A673 (cell line): Measurements from ENCODE around the gene DPP10. TPM values are rescaled to one million over a fixed set of nuclear protein-coding genes. Genes with fewer than 3 reads are reported as not detected.

ENCODE experiments used
- BruUV-seq: library from RNA; stranded (reverse); fragments of 400-500 nt; replicated peaks from 2 replicates; lab custom pipeline; 2021; lab: Mats Ljungman, UMichigan
- CTCF ChIA-PET: fragments of 300-600 bp; sonication (Branson Sonifier 250); formaldehyde crosslinking; loops from one replicate; lab custom pipeline; 2022; ENCODE audit warnings: antibody characterized with exemption; lab: Charles Lee
- POLR2A ChIA-PET: fragments of 300-600 bp; sonication (Branson Sonifier 250); formaldehyde crosslinking; loops from one replicate; lab custom pipeline; 2022; ENCODE audit warnings: antibody characterized with exemption; ENCODE audit not compliant: low non-redundant PET; lab: Charles Lee
- DNase-seq: peaks from one replicate; pipeline ENCODE4 v3.0.0-alpha.2; 2015; ENCODE audit warnings: low spot score
- H3K27ac ChIP-seq: fragments of 200-600 bp; sonication (generic); 2 replicates; pipeline ENCODE4 v1.5.1; 2016; ENCODE audit warnings: mixed run types, low read depth, mild to moderate bottlenecking, mixed read lengths, antibody characterized with exemption, low read length; ENCODE audit not compliant: poor library complexity, severe bottlenecking
- H3K27me3 ChIP-seq: fragments of 200-600 bp; sonication (generic); replicated peaks from 2 replicates; pipeline ENCODE4 v1.6.1; 2017; ENCODE audit warnings: mixed run types, low read depth, mild to moderate bottlenecking, mixed read lengths, antibody characterized with exemption, low read length; ENCODE audit not compliant: insufficient read depth, poor library complexity
- H3K36me3 ChIP-seq: fragments of 200-600 bp; sonication (generic); 2 replicates; pipeline ENCODE4 v1.6.1; 2016; ENCODE audit warnings: mixed run types, mild to moderate bottlenecking, mixed read lengths, antibody characterized with exemption, low read length; ENCODE audit not compliant: insufficient read depth, poor library complexity, severe bottlenecking
- H3K4me1 ChIP-seq: fragments of 200-600 bp; sonication (generic); 2 replicates; pipeline ENCODE4 v1.6.1; 2017; ENCODE audit warnings: mixed run types, mild to moderate bottlenecking, mixed read lengths, antibody characterized with exemption, low read length; ENCODE audit not compliant: insufficient read depth, poor library complexity, severe bottlenecking
- H3K4me3 ChIP-seq: fragments of 200-600 bp; sonication (generic); 2 replicates; pipeline ENCODE4 v1.5.1; 2016; ENCODE audit warnings: low read depth, mixed run types, mild to moderate bottlenecking, mixed read lengths, low read length; ENCODE audit not compliant: poor library complexity, severe bottlenecking
- H3K9me3 ChIP-seq: fragments of 200-600 bp; sonication (generic); 2 replicates; pipeline ENCODE4 v1.6.1; 2016; ENCODE audit warnings: mixed run types, low read depth, mild to moderate bottlenecking, mixed read lengths, antibody characterized with exemption, low read length; ENCODE audit not compliant: poor library complexity, severe bottlenecking
- EZH2 ChIP-seq: fragments of 200-600 bp; sonication (generic); IDR thresholded peaks from 2 replicates; pipeline ENCODE4 v1.6.1; 2017; ENCODE audit warnings: borderline replicate concordance, low read depth, mild to moderate bottlenecking, mixed read lengths, antibody characterized with exemption, low read length; ENCODE audit not compliant: poor library complexity, severe bottlenecking
- intact Hi-C: fragments of 100-400 bp; cut with micrococcal nuclease; formaldehyde crosslinking; loops from one replicate; pipeline ENCODE4 v1.10.0; 2022; ENCODE audit not compliant: unreplicated experiment
- total RNA-seq: library from RNA; stranded (reverse); gene quantifications from 2 replicates; pipeline ENCODE4 v1.2.3, GENCODE V29; 2021
- TF ChIP-seq, protein P1 (sequence below): fragments of 300-800, 200-600 bp; sonication (generic); conservative IDR thresholded peaks from 2 replicates; pipeline ENCODE4 v1.5.1; 2017; ENCODE audit warnings: low read depth, mild to moderate bottlenecking, antibody characterized with exemption, low read length, moderate library complexity, mixed read lengths

The DPP10 gene
- total RNA-seq, 1 experiment from 2014 or later: not detected

DNA sequence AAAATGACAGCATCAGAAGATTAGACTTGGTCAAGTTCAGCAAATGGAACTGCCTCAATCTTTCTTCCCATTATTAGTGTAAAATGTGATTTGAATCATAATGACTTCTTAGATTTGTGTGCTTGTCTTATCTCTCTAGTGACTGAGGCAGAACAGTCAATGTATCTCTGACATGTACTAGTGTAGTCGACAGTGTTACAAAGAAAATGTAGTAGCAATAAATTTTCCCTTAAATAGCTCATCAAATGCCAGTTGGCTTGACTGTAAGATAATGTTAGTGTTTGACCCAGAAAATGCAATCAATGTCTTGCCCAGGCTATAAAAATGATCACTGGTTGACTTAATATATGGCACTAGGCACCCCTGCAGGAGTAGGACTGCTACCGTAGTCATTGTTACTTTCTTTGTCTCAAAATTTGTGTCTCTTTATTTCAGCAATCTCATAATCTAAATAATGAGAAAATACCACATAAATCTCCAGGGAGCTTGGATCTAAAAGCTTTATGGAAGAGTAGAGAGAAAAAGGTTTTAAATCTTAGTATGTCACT is 1336.7 kb downstream of the DPP10 start:
- H3K4me3 ChIP-seq: no peak overlapping the region
- DNase-seq: no peak
- ChIA-PET CTCF (no interaction called here), POLR2A (no interaction called here)
- intact Hi-C loops: no loop called here
- no peaks in the 10 kb centered on the region for H3K36me3 ChIP-seq
- no peaks in the 10 kb centered on the region for H3K27me3 ChIP-seq
- no peaks in the 10 kb centered on the region for H3K4me1 ChIP-seq
- no TSS peak for BruUV-seq
- TF ChIP-seq EZH2: no peak
- TF ChIP-seq, protein P1, sequence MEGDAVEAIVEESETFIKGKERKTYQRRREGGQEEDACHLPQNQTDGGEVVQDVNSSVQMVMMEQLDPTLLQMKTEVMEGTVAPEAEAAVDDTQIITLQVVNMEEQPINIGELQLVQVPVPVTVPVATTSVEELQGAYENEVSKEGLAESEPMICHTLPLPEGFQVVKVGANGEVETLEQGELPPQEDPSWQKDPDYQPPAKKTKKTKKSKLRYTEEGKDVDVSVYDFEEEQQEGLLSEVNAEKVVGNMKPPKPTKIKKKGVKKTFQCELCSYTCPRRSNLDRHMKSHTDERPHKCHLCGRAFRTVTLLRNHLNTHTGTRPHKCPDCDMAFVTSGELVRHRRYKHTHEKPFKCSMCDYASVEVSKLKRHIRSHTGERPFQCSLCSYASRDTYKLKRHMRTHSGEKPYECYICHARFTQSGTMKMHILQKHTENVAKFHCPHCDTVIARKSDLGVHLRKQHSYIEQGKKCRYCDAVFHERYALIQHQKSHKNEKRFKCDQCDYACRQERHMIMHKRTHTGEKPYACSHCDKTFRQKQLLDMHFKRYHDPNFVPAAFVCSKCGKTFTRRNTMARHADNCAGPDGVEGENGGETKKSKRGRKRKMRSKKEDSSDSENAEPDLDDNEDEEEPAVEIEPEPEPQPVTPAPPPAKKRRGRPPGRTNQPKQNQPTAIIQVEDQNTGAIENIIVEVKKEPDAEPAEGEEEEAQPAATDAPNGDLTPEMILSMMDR: no peak
- peaks cover 13% of the 10 kb centered on the region for H3K9me3 ChIP-seq
- no peak overlapping the region for H3K27ac ChIP-seq

DNA sequence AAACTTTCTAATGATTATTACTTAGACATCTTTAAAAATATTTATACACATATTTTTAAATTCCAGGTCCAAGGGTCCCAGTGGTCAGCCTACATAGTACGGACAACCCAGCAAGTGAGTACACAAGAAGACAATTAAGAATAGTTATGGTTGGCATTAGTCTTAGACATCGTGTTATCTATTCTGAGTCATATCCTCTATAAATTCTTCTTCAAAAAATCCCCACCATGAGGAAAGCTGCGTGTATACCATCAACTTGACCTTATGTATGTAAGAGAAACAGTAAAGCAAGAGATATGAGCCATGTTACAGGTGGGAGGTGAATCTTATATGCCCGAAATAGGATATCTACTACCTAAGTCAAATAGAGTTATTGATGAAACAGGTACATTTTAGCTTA is 1339.8 kb downstream of the DPP10 start:
- ChIA-PET CTCF (no interaction called here), POLR2A (no interaction called here)
- no peaks in the 10 kb centered on the region for H3K4me1 ChIP-seq
- intact Hi-C loops: no loop called here
- no peak overlapping the region for H3K27ac ChIP-seq
- TF ChIP-seq, protein P1: no peak
- TF ChIP-seq EZH2: no peak
- H3K9me3 ChIP-seq: peaks cover 11% of the 10 kb centered on the region
- H3K4me3 ChIP-seq: no peak overlapping the region
- H3K27me3 ChIP-seq: no peaks in the 10 kb centered on the region
- no TSS peak for BruUV-seq
- no peaks in the 10 kb centered on the region for H3K36me3 ChIP-seq
- no peak for DNase-seq

DNA sequence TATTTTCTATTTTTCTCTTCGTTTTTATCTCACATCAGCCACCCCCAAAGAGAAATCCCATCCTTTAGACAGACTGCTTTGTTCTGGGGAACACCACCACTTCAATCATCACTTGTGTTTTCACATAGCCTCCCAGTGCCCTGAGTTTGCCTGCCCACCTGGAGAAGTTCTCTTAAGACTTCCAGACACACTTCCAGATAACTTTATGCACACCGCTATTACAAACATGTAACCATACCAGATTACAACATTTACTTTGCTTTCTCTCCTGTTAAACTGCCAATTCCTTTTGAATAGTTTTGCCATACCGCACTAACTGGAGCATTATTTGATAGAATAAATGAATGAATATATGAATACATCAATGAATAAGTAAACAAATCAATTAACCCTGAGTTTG is 1353.6 kb downstream of the DPP10 start:
- H3K9me3 ChIP-seq: peaks cover 14% of the 10 kb centered on the region
- ChIA-PET CTCF (no interaction called here), POLR2A (no interaction called here)
- H3K27ac ChIP-seq: no peak overlapping the region
- TF ChIP-seq, protein P1: no peak
- no peak for TF ChIP-seq EZH2
- H3K36me3 ChIP-seq: no peaks in the 10 kb centered on the region
- no peaks in the 10 kb centered on the region for H3K27me3 ChIP-seq
- BruUV-seq: no TSS peak
- DNase-seq: no peak
- intact Hi-C loops: no loop called here
- H3K4me3 ChIP-seq: no peak overlapping the region
- H3K4me1 ChIP-seq: no peaks in the 10 kb centered on the region
